Peyer's patch (tissue), 4 donors: ENCODE data around the gene CREBBP.

Source experiments
- CTCF ChIP-seq, 6 experiments: fragments of 450-650 bp in 4 of 6; fragments of 200-600 bp in 2 of 6; sonication (generic) in 1 of 6; IDR thresholded peaks; one replicate each; pipeline ENCODE4 v1.5.1; 2017 to 2019; ENCODE audit warnings: antibody characterized with exemption in 6 of 6, mild to moderate bottlenecking in 3 of 6, moderate library complexity in 1 of 6
- POLR2A ChIP-seq, 2 donors: fragments of 450-650 bp; IDR thresholded peaks; one replicate each; pipeline ENCODE4 v1.5.1; 2017; ENCODE audit warnings: antibody characterized with exemption in 2 of 2, mild to moderate bottlenecking in 2 of 2, moderate library complexity in 2 of 2

DNA sequence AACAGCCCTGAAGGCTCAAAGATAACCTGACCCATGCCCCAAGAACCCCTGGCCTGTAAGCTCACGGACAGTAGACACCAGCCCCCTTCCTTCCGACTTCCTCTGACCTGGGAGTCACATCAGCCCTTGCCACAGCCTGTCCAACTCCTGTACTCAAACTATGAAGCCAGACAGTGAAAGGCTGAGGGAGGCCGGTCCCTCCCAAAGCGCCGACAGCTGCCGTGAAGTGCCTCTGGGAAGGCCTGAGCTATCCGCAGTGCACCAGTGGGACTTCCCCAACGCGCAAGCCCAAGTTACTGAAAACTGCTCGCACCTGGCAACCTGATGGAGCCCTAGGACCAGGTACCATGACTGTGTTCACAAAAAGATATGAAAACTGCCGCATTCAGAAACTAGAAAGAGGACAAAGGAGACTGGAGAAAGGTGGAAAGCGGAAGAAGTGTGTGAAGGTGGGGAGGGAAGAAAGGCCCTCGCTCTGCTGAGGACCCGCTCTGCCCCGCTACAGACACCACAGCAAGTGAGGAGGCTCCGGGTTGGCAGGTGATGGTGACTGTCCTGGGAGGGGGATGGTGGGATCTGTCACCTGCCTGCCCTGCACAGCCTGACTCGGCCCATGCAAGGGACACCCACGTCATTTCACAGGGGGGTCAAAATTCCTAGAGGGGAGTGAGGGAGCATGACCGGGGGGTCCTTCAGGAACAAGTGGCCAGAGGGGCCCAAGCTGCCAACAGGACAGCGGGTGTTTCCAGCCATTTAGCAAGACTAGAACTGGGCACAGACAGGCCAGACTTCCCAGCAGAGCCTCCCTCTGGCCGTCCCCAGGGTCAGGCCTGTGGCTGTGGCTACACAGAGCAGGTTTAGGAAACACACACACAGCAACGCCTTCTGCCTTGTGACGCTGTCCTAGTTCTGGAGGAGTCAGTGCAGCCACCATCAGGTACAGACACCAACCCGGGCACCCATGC is 150.1 kb downstream of the CREBBP start:
- no peak for TF ChIP-seq POLR2A (IDR thresholded peaks at IDR 0.05)
- no peak for TF ChIP-seq CTCF (IDR thresholded peaks at IDR 0.05)
